ENCODE data around the gene LKAAEAR1. TPM values are rescaled to one million over a fixed set of nuclear protein-coding genes. Genes with fewer than 3 reads are reported as not detected.

LKAAEAR1 gene
- total and polyA plus RNA-seq, 2 of the 13 experiments (the other 11 are each of a cell fraction or from before 2014, with no cell fraction given): not detected

DNA sequence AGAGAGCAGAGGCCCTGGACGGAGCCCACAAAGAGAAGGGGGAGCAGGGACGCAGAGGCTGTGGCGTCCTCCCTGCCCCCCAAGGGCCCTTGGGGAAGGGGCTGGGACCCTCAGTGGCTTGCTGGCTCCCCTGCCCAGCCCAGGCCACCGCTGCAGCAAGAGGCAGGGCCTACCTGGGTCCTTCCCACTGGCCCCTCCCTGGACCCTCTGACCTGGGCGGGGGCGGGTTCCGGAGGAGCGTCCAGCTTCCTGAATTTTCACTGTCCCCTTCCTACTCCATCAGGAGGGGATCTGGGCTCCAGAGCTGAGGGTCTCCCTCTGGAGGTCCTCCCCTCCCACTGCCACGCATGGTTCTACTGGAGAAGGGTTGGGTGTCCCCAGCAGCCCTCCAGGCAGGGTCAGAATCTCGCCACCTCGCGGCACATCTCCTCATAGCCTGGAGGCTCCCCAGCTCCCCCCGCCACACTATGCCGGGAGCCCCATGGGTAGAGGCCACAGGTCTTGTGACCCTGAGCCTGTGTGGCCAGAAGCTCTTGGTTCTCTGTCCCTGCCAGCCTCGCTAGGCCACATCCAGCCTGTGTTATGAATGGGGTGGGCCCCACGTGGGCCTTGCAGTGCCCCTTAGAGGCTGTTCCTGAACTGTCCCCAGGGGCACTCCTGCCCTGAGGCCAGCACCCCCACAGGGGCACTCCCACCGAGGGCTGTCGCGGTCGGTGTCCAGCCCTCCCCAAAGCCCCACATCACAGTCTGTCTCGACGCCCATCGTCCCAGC lies 33.8 kb downstream of the LKAAEAR1 start (continued):
- TF ChIP-seq RFX5 (IDR thresholded peaks at IDR 0.05; ENCODE audit: low read depth, low read length) (0 out of 2 replicates have a peak, but pooled peaks have one; percentile 17), MTA1 (CRISPR knock-in tag; IDR thresholded peaks at IDR 0.05; ENCODE audit: borderline replicate concordance) (peak; percentile 79; the same call in 1 of the 2 replicates), NR0B2 (CRISPR knock-in tag; IDR thresholded peaks at IDR 0.05) (no peak; the same call in 1 of the 2 replicates), ZNF75D (CRISPR knock-in tag; IDR thresholded peaks at IDR 0.05; ENCODE audit: borderline replicate concordance) (no peak), ZNF878 (CRISPR knock-in tag; IDR thresholded peaks at IDR 0.05) (no peak), NONO (IDR thresholded peaks at IDR 0.05) (no peak), NONO (CRISPR knock-in tag; conservative IDR thresholded peaks at IDR 0.05) (peak; percentile 43; the same call in 1 of the 2 replicates), FIP1L1 (IDR thresholded peaks at IDR 0.05; ENCODE audit: borderline replicate concordance, insufficient read depth, low read depth, low read length) (0 out of 2 replicates have a peak, but pooled peaks have one; percentile 13), ZNF317 (CRISPR knock-in tag; IDR thresholded peaks at IDR 0.05) (no peak; the same call in 1 of the 2 replicates), PLRG1 (conservative IDR thresholded peaks at IDR 0.05) (no peak), CEBPZ (IDR thresholded peaks at IDR 0.05; ENCODE audit: low read length) (no peak), ZNF513 (CRISPR knock-in tag; conservative IDR thresholded peaks at IDR 0.05) (0 out of 2 replicates have a peak, but pooled peaks have one; percentile 91), SMAD3 (CRISPR knock-in tag; IDR thresholded peaks at IDR 0.05) (no peak), ARID2 (CRISPR knock-in tag; IDR thresholded peaks at IDR 0.05; ENCODE audit: borderline replicate concordance) (peak; percentile 97), ZNF883 (CRISPR knock-in tag; IDR thresholded peaks at IDR 0.05; ENCODE audit: not compliant biosample characterization) (peak; percentile 94), ZNF343 (CRISPR knock-in tag; IDR thresholded peaks at IDR 0.05) (no peak)
- TF ChIP-seq, protein P1, sequence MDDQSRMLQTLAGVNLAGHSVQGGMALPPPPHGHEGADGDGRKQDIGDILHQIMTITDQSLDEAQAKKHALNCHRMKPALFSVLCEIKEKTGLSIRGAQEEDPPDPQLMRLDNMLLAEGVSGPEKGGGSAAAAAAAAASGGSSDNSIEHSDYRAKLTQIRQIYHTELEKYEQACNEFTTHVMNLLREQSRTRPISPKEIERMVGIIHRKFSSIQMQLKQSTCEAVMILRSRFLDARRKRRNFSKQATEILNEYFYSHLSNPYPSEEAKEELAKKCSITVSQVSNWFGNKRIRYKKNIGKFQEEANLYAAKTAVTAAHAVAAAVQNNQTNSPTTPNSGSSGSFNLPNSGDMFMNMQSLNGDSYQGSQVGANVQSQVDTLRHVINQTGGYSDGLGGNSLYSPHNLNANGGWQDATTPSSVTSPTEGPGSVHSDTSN (CRISPR knock-in tag; IDR thresholded peaks at IDR 0.05; ENCODE audit: borderline replicate concordance): no peak; the same call in 1 of the 2 replicates
- TF ChIP-seq, protein P2, sequence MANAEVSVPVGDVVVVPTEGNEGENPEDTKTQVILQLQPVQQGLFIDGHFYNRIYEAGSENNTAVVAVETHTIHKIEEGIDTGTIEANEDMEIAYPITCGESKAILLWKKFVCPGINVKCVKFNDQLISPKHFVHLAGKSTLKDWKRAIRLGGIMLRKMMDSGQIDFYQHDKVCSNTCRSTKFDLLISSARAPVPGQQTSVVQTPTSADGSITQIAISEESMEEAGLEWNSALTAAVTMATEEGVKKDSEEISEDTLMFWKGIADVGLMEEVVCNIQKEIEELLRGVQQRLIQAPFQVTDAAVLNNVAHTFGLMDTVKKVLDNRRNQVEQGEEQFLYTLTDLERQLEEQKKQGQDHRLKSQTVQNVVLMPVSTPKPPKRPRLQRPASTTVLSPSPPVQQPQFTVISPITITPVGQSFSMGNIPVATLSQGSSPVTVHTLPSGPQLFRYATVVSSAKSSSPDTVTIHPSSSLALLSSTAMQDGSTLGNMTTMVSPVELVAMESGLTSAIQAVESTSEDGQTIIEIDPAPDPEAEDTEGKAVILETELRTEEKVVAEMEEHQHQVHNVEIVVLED (CRISPR knock-in tag; IDR thresholded peaks at IDR 0.05; ENCODE audit: borderline replicate concordance): no peak; the same call in 1 of the 2 replicates

All from HepG2 (cell line).